GM19455 (cell line): ENCODE data around the gene CSNK1G2.
"Not testable (repeated sequence)": the region's sequence is repeated elsewhere in the genome, so short reads cannot be mapped to it uniquely, and the experiment has no call there.

Experiments used
- ATAC-seq: cut with Tn5 transposase; IDR thresholded peaks from one replicate; pipeline ENCODE4 v1.9.1; 2021; ENCODE audit not compliant: unreplicated experiment

Gene CSNK1G2

GRCh38 chr19:1986357-1987162 lies 45.6 kb downstream of the CSNK1G2 start:
- no peak for ATAC-seq

GRCh38 chr19:1987197-1988187 lies 46.5 kb downstream of the CSNK1G2 start:
- no peak for ATAC-seq

- not testable (repeated sequence) for ATAC-seq
These were observed 47.5 kb downstream of the CSNK1G2 start for GRCh38 chr19:1988464-1988863.

- no peak for ATAC-seq
These were observed 48.7 kb downstream of the CSNK1G2 start for GRCh38 chr19:1989513-1990229.

DNA sequence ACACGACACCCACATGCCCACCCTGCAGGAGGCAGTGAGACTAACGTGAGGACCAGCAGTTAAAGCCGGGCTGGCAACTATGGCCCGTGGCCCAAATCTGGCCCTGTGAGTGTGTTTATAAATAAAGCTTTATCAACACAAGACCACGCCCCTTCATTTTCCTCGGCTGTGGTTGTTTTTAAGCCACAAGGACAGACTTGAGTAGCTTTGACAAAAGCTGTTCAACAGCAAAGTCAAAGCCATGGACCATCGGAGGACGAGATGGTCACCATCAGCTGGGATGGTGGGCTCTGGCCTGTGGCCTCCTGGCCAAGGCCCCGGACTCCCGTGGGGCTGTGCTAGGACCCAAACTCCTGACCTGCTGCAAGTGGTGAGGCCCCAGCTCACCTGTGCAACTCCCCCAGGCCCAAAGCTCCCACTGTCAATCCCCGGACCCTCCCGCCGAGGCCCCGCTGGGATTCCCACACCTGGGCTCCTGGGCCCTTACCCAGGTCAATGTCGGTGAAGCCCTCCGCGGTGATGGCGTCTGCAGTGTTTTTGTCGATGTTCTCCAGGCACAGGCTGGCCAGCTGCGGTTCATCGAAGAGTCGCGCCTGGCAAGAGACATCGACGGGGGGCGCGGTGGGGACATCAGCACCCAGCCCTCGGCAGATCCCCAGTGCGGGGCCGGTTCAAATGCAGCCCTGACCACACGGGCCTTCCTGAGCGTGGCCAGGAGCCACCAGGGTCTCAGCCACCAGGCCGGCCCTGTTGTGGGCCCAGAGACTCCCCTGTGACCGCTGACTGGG lies 49.5 kb downstream of the CSNK1G2 start:
- ATAC-seq = no peak

DNA sequence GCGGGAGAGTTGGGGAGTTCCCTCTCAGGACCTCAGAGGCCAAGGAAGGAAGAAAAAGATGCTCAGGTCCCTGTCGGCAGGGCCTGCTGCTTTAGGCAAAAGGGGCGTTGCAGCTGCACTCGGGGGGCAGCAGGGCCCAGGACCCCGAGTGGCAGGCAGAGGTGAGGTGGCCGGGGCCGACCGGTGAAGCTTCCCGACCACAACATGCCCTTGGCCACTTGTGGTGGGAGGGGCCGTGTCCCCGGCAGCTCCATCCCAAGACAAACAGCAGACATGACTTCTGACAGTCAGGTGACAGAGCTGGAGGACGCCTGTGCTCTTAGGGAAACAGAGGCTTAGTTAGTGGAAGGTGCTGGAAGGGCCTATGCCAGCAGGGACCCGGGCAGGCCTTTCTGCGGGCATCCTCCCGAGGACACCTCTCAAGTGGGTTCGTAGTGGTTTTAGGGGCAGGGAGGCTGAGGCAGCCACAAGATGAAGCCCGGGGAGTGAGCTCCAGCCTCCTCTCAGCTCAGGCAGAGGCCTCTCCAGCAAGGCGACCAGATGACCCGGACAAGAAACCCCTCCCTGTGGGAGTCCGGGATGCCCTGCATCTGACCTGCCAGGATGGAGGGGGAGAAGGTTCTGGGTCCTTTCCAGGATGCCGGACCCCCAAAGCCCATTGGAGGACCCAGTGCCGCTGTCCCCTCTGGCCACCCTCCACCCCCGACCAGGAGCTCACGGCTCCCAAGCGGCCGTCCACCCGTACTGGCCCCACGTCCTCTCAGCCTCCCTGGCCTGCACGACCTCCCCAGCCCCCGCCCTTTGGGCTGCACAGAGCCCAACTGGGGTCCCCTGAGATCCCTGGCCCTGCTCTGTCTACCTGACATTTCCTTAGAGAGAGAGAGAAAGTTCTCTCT lies 50.3 kb downstream of the CSNK1G2 start:
- no peak for ATAC-seq

GRCh38 chr19:1992759-1993260 lies 51.8 kb downstream of the CSNK1G2 start:
- ATAC-seq = no peak

- ATAC-seq = no peak
These were observed 56.6 kb downstream of the CSNK1G2 start for GRCh38 chr19:1997353-1998233.

DNA sequence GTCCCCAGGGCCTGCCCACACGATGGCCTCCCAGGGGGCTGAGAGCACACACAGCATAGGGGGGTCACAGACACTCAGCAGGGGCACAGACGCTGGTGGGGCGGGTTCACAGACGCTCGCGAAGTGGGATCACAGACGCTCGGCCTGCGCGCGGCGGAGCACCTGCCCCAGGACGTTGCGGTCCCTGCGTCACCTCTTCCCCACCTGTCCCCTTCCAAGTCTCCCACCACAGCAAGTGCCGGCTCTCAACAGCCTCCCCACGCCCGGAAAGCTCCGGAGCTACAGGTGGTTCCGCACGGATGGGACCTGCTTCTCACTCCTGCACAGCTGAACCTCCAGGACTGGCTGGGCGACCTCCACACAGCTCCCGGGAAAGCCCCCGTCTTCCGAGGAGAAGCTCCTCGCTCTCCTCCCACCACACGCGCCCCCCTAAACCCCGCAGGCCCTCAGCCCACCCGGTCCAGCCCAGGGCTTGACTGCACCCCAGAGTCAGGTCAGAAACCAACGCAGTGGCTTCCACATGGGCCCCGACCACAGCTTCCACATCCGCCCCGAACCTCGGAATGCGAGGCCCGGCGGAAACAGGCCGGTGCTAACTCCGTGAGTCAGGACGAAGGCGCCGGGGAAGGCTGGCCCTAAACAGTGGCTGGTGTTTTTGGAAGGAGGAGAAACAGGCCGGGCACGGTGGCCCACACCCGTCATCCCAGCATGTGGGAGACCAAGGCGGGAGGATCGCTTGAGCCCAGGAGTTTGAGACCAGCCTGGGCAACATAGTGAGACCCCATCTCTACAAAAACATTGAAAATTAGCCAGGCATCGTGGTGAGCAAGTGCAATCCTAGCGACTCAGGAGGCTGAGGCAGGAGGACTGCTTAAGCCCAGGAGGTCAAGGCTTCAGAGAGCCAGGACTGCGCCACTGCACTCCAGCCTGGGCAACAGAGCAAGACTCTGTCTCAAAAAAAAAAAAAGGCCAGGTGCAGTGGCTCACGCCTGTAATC lies 58.0 kb downstream of the CSNK1G2 start:
- ATAC-seq = no peak

- ATAC-seq = no peak
These were observed 59.0 kb downstream of the CSNK1G2 start for GRCh38 chr19:1999856-2000515.

GRCh38 chr19:2003874-2004273 lies 62.9 kb downstream of the CSNK1G2 start:
- ATAC-seq = no peak

GRCh38 chr19:2010135-2010668 lies 69.2 kb downstream of the CSNK1G2 start:
- no peak for ATAC-seq

GRCh38 chr19:2011169-2011568 lies 70.2 kb downstream of the CSNK1G2 start:
- no peak for ATAC-seq

- ATAC-seq = no peak
These were observed 72.1 kb downstream of the CSNK1G2 start for GRCh38 chr19:2012941-2013682.

GRCh38 chr19:2013683-2013961 lies 72.7 kb downstream of the CSNK1G2 start:
- no peak for ATAC-seq

DNA sequence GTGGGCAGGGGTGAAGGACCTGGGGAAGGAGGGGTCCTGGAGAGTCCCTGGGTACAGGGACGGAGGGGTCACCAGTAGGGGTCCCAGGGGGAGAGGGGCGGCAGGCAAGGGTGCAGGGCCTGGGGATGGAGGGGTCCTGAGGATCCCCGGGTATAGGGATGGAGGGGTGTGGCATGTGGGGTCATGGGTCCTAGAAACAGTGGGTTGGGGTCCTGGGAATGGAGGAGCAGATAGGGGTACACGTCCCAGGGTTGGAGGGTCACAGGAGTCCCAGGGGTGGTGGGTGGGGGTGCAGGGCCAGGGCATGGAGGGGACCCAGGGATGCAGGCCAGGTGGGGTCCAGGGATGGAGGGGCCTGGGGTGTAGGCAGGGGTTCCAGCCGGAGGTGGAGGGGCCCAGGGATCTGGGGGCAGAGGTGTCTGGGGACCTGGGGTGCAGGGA lies 73.2 kb downstream of the CSNK1G2 start:
- no peak for ATAC-seq
